IPS-18a (cell line): ENCODE results near the gene SPACA4.
A peak's percentile ranks its signal among the peaks of the same experiment; 100 is the strongest.

Experiments
- H3K27ac ChIP-seq: one replicate; pipeline ENCODE4 v1.5.1; 2013; ENCODE audit warnings: low read length
- H3K27me3 ChIP-seq: one replicate; pipeline ENCODE4 v1.6.1; 2013; ENCODE audit warnings: mild to moderate bottlenecking, low read length; ENCODE audit not compliant: control insufficient read depth, insufficient read depth
- H3K36me3 ChIP-seq: one replicate; pipeline ENCODE4 v1.6.1; 2013; ENCODE audit warnings: low read depth, low read length; ENCODE audit not compliant: control insufficient read depth
- H3K4me1 ChIP-seq: one replicate; pipeline ENCODE4 v1.6.1; 2013; ENCODE audit warnings: low read depth, low read length; ENCODE audit not compliant: control insufficient read depth
- H3K4me3 ChIP-seq: one replicate; pipeline ENCODE4 v1.5.1; 2013; ENCODE audit warnings: low read length
- H3K9ac ChIP-seq: one replicate; pipeline ENCODE4 v1.6.1; 2013; ENCODE audit warnings: mild to moderate bottlenecking, low read length, moderate library complexity
- H3K9me3 ChIP-seq: one replicate; pipeline ENCODE4 v1.6.1; 2013; ENCODE audit warnings: low read depth, low read length; ENCODE audit not compliant: control insufficient read depth

Gene SPACA4

GRCh38 chr19:48600679-48601417 is 5.7 kb upstream of the SPACA4 start:
- no peaks in the 10 kb centered on the region for H3K27me3 ChIP-seq
- no peak overlapping the region for H3K27ac ChIP-seq
- H3K4me1 ChIP-seq = no peaks in the 10 kb centered on the region
- H3K36me3 ChIP-seq = no peaks in the 10 kb centered on the region
- no peaks in the 10 kb centered on the region for H3K9me3 ChIP-seq
- no peak overlapping the region for H3K4me3 ChIP-seq
- no peak overlapping the region for H3K9ac ChIP-seq

GRCh38 chr19:48603001-48603400 is 3.5 kb upstream of the SPACA4 start:
- no peak overlapping the region for H3K9ac ChIP-seq
- H3K27me3 ChIP-seq = no peaks in the 10 kb centered on the region
- no peaks in the 10 kb centered on the region for H3K4me1 ChIP-seq
- no peaks in the 10 kb centered on the region for H3K36me3 ChIP-seq
- no peak overlapping the region for H3K4me3 ChIP-seq
- no peaks in the 10 kb centered on the region for H3K9me3 ChIP-seq
- no peak overlapping the region for H3K27ac ChIP-seq

- H3K4me3 ChIP-seq = no peak overlapping the region
- no peaks in the 10 kb centered on the region for H3K9me3 ChIP-seq
- no peaks in the 10 kb centered on the region for H3K4me1 ChIP-seq
- no peak overlapping the region for H3K9ac ChIP-seq
- H3K36me3 ChIP-seq = no peaks in the 10 kb centered on the region
- no peaks in the 10 kb centered on the region for H3K27me3 ChIP-seq
- no peak overlapping the region for H3K27ac ChIP-seq
Observed at GRCh38 chr19:48603449-48603848, 3.1 kb upstream of the SPACA4 start.

GRCh38 chr19:48603850-48604249 is 2.7 kb upstream of the SPACA4 start:
- no peak overlapping the region for H3K9ac ChIP-seq
- no peaks in the 10 kb centered on the region for H3K9me3 ChIP-seq
- no peak overlapping the region for H3K4me3 ChIP-seq
- H3K27me3 ChIP-seq = no peaks in the 10 kb centered on the region
- H3K27ac ChIP-seq = no peak overlapping the region
- no peaks in the 10 kb centered on the region for H3K4me1 ChIP-seq
- H3K36me3 ChIP-seq = no peaks in the 10 kb centered on the region

GRCh38 chr19:48607359-48607755 is 815 bp downstream of the SPACA4 start:
- H3K9me3 ChIP-seq = no peaks in the 10 kb centered on the region
- H3K4me3 ChIP-seq = no peak overlapping the region
- H3K4me1 ChIP-seq = no peaks in the 10 kb centered on the region
- H3K9ac ChIP-seq = no peak overlapping the region
- no peaks in the 10 kb centered on the region for H3K36me3 ChIP-seq
- H3K27me3 ChIP-seq = no peaks in the 10 kb centered on the region
- no peak overlapping the region for H3K27ac ChIP-seq

GRCh38 chr19:48608798-48609263 is 2.3 kb downstream of the SPACA4 start:
- no peak overlapping the region for H3K27ac ChIP-seq
- no peak overlapping the region for H3K4me3 ChIP-seq
- no peaks in the 10 kb centered on the region for H3K9me3 ChIP-seq
- H3K4me1 ChIP-seq = peaks cover 2% of the 10 kb centered on the region
- no peaks in the 10 kb centered on the region for H3K36me3 ChIP-seq
- no peaks in the 10 kb centered on the region for H3K27me3 ChIP-seq
- no peak overlapping the region for H3K9ac ChIP-seq

GRCh38 chr19:48609571-48610108 is 3.1 kb downstream of the SPACA4 start:
- peaks cover 8% of the 10 kb centered on the region for H3K4me1 ChIP-seq
- H3K27ac ChIP-seq = no peak overlapping the region
- H3K36me3 ChIP-seq = no peaks in the 10 kb centered on the region
- no peaks in the 10 kb centered on the region for H3K9me3 ChIP-seq
- no peaks in the 10 kb centered on the region for H3K27me3 ChIP-seq
- no peak overlapping the region for H3K4me3 ChIP-seq
- H3K9ac ChIP-seq = no peak overlapping the region

GRCh38 chr19:48611872-48612271 is 5.3 kb downstream of the SPACA4 start:
- H3K9ac ChIP-seq = no peak overlapping the region
- H3K4me1 ChIP-seq = peaks cover 16% of the 10 kb centered on the region
- H3K27ac ChIP-seq = no peak overlapping the region
- no peak overlapping the region for H3K4me3 ChIP-seq
- peaks cover 18% of the 10 kb centered on the region for H3K36me3 ChIP-seq
- H3K27me3 ChIP-seq = no peaks in the 10 kb centered on the region
- no peaks in the 10 kb centered on the region for H3K9me3 ChIP-seq

GRCh38 chr19:48613024-48613851 is 6.7 kb downstream of the SPACA4 start:
- Histone ChIP-seq H3K36me3 (peaks cover 28% of the 10 kb centered on the region), H3K4me3 (no peak overlapping the region), H3K9ac (peak overlapping the region; percentile 64), H3K9me3 (no peaks in the 10 kb centered on the region), H3K4me1 (peaks cover 21% of the 10 kb centered on the region), H3K27me3 (no peaks in the 10 kb centered on the region), H3K27ac (no peak overlapping the region)

GRCh38 chr19:48613852-48614435 is 7.4 kb downstream of the SPACA4 start:
- no peaks in the 10 kb centered on the region for H3K27me3 ChIP-seq
- H3K9ac ChIP-seq = peak overlapping the region; percentile 64
- peak overlapping the region; percentile 40 for H3K4me3 ChIP-seq
- peaks cover 21% of the 10 kb centered on the region for H3K4me1 ChIP-seq
- peak overlapping the region; percentile 71 for H3K27ac ChIP-seq
- H3K9me3 ChIP-seq = no peaks in the 10 kb centered on the region
- peaks cover 28% of the 10 kb centered on the region for H3K36me3 ChIP-seq

- H3K27ac ChIP-seq = peak within 1 kb of the TSS; percentile 71
- H3K27me3 ChIP-seq = no peaks in the 10 kb centered on the region
- peaks cover 28% of the 10 kb centered on the region for H3K36me3 ChIP-seq
- H3K9ac ChIP-seq = peak within 1 kb of the TSS; percentile 64
- peaks cover 21% of the 10 kb centered on the region for H3K4me1 ChIP-seq
- H3K4me3 ChIP-seq = peak within 1 kb of the TSS; percentile 40
- H3K9me3 ChIP-seq = no peaks in the 10 kb centered on the region
Observed at GRCh38 chr19:48614436-48615230, 8.1 kb downstream of the SPACA4 start, which contains the start of gene FAM83E. Gene FAM83E, minus strand, starts transcription at chr19:48615076. Its CDS starts 1,704 bp downstream, at chr19:48613372.
